ENCODE measurements around the gene CHD3. TPM values are rescaled to one million over a fixed set of nuclear protein-coding genes. Genes with fewer than 3 reads are reported as not detected.

The CHD3 gene
- polyA plus RNA-seq, 1 of the 3 experiments (the other 2 are of a cell fraction), result 56.2 TPM

DNA sequence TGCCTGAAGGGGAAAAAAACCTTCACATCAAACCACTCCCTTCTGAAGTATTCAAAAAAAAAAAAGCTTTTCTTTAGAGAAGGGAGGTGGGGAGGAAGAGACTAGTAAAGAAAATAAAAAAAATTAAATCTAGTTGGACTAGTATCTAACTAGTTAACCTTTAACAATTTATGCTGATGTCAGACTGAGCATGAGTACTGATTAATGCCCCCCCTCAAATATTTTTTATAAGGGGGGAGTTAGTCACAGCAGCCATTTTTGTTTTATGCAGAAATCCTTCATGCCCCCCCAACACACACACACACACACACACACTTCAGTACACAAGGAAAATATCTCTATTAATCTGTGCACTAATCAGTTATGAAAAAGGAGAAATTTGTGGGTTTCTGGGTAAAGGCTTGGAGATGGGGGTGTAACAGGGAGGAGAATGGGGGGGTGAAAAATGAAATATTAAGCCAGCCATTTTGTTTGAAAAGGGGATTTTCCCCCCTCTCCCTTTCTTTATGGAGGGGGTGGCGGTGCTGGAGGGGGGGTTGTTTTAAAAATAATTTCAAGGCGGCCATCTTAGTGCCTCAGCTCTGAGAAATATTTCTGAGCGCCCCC is 4.7 kb upstream of the CHD3 start:
- H4K20me1 ChIP-seq (ENCODE audit: insufficient read depth), result no peaks in the 10 kb centered on the region
- peak overlapping the region; percentile 38 to 57 for H3K4me3 ChIP-seq (ENCODE audit: low read depth in 2 of 2, low read length in 1 of 2)
- H3K79me2 ChIP-seq (ENCODE audit: insufficient read depth), result peaks cover 28% of the 10 kb centered on the region
- no peaks in the 10 kb centered on the region for H3K9me2 ChIP-seq
- peak overlapping the region; percentile 66 for H3K4me2 ChIP-seq
- peak overlapping the region; percentile 83 for H2AFZ ChIP-seq (ENCODE audit: low read depth)
- WGBS (ENCODE audit: low lambda C conversion rate), result 2% methylated on average over 3 of the region's 3 CpGs
- DNase-seq, result peak; percentile 55
- peak overlapping the region; percentile 68; the same call in 1 of the 2 replicates for H3K9ac ChIP-seq
- CTCF ChIA-PET, result interaction anchor here (0.7 to 2.6 kb wide), 3 partner anchors 20 to 174 kb away, joined by 3 to 9 read pairs (median 3); no protein-coding TSS in a partner anchor
- H3F3A ChIP-seq (replicated peaks; ENCODE audit: insufficient read depth), result peaks cover 38% of the 10 kb centered on the region
- TF ChIP-seq, protein P1, sequence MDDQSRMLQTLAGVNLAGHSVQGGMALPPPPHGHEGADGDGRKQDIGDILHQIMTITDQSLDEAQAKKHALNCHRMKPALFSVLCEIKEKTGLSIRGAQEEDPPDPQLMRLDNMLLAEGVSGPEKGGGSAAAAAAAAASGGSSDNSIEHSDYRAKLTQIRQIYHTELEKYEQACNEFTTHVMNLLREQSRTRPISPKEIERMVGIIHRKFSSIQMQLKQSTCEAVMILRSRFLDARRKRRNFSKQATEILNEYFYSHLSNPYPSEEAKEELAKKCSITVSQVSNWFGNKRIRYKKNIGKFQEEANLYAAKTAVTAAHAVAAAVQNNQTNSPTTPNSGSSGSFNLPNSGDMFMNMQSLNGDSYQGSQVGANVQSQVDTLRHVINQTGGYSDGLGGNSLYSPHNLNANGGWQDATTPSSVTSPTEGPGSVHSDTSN (IDR thresholded peaks at IDR 0.05), result peak; percentile 19; the same call in 1 of the 2 replicates
- TF ChIP-seq, protein P2, sequence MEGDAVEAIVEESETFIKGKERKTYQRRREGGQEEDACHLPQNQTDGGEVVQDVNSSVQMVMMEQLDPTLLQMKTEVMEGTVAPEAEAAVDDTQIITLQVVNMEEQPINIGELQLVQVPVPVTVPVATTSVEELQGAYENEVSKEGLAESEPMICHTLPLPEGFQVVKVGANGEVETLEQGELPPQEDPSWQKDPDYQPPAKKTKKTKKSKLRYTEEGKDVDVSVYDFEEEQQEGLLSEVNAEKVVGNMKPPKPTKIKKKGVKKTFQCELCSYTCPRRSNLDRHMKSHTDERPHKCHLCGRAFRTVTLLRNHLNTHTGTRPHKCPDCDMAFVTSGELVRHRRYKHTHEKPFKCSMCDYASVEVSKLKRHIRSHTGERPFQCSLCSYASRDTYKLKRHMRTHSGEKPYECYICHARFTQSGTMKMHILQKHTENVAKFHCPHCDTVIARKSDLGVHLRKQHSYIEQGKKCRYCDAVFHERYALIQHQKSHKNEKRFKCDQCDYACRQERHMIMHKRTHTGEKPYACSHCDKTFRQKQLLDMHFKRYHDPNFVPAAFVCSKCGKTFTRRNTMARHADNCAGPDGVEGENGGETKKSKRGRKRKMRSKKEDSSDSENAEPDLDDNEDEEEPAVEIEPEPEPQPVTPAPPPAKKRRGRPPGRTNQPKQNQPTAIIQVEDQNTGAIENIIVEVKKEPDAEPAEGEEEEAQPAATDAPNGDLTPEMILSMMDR (IDR thresholded peaks at IDR 0.05), result no peak
- no peak for TF ChIP-seq FOSL2 (IDR thresholded peaks at IDR 0.05; ENCODE audit: borderline replicate concordance, low read depth)
- TF ChIP-seq, protein P3, sequence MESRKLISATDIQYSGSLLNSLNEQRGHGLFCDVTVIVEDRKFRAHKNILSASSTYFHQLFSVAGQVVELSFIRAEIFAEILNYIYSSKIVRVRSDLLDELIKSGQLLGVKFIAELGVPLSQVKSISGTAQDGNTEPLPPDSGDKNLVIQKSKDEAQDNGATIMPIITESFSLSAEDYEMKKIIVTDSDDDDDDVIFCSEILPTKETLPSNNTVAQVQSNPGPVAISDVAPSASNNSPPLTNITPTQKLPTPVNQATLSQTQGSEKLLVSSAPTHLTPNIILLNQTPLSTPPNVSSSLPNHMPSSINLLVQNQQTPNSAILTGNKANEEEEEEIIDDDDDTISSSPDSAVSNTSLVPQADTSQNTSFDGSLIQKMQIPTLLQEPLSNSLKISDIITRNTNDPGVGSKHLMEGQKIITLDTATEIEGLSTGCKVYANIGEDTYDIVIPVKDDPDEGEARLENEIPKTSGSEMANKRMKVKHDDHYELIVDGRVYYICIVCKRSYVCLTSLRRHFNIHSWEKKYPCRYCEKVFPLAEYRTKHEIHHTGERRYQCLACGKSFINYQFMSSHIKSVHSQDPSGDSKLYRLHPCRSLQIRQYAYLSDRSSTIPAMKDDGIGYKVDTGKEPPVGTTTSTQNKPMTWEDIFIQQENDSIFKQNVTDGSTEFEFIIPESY (IDR thresholded peaks at IDR 0.05; ENCODE audit: borderline replicate concordance, low read depth), result no peak
- peak; percentile 17 for TF ChIP-seq CHD2 (IDR thresholded peaks at IDR 0.05; ENCODE audit: low read length, partially characterized antibody)
- no peak for TF ChIP-seq FOXJ3 (CRISPR knock-in tag; IDR thresholded peaks at IDR 0.05)
- TF ChIP-seq YY1 (IDR thresholded peaks at IDR 0.05; ENCODE audit: low read depth), result peak; percentile 83
- TF ChIP-seq MXI1 (IDR thresholded peaks at IDR 0.05; ENCODE audit: low read depth, low read length), result 0 out of 2 replicates have a peak, but pooled peaks have one; percentile 23
- no peak for TF ChIP-seq ELF1 (IDR thresholded peaks at IDR 0.05)
- TF ChIP-seq POLR2AphosphoS5 (IDR thresholded peaks at IDR 0.05; ENCODE audit: low read depth, low read length), result 0 out of 2 replicates have a peak, but pooled peaks have one; percentile 21
- H3K9me3 ChIP-seq, result no peaks in the 10 kb centered on the region
- peak overlapping the region; percentile 69 to 100 for H3K27ac ChIP-seq (ENCODE audit: low read depth in 2 of 2, low read length in 1 of 2)
- H3K36me3 ChIP-seq (replicated peaks in 1 of 2; ENCODE audit: control insufficient read depth in 1 of 2, insufficient read depth in 2 of 2, low read length in 1 of 2), result peaks cover 13 to 24% of the 10 kb centered on the region in 2 experiments
- POLR2A ChIA-PET, result no interaction called here
- H3K4me1 ChIP-seq (ENCODE audit: control insufficient read depth in 1 of 2, insufficient read depth in 2 of 2, low read depth in 1 of 2, low read length in 1 of 2), result peaks cover 24 to 66% of the 10 kb centered on the region in 2 experiments
- no peaks in the 10 kb centered on the region for H3K27me3 ChIP-seq (ENCODE audit: insufficient read depth)

All from SK-N-SH (cell line).